HCT116 (cell line): ENCODE results near the gene TTC39C. TPM values are rescaled to one million over a fixed set of nuclear protein-coding genes. Genes with fewer than 3 reads are reported as not detected.

Experiments
- ATAC-seq: fragments of 200-7000 bp; cut with Tn5 transposase; 2 replicates; pipeline ENCODE4 v1.9.1; 2020; ENCODE audit warnings: mild to moderate bottlenecking, moderate library complexity
- BruUV-seq: library from RNA; stranded (reverse); fragments of 400-500 nt; replicated peaks from 2 replicates; lab custom pipeline; 2021; lab: Mats Ljungman, UMichigan
- CTCF ChIA-PET: fragments of 300-600 bp; sonication (Branson Sonifier 250); formaldehyde crosslinking; loops from one replicate; lab custom pipeline; 2021; ENCODE audit warnings: antibody characterized with exemption; lab: Charles Lee
- POLR2A ChIA-PET: fragments of 300-600, 350-600 bp; sonication (Branson Sonifier 250); formaldehyde crosslinking; loops from one replicate; lab custom pipeline; 2021; ENCODE audit warnings: antibody characterized with exemption; lab: Charles Lee
- RAD21 ChIA-PET, 2 experiments: fragments of 300-600 bp; sonication (Branson Sonifier 250); formaldehyde crosslinking; loops; one replicate each; lab custom pipeline; 2023; ENCODE audit warnings: low total read pairs in 2 of 2; ENCODE audit not compliant: uncharacterized antibody in 2 of 2, unreplicated experiment in 2 of 2, low non-redundant PET in 1 of 2; lab: Charles Lee
- DNase-seq: peaks from one replicate; pipeline ENCODE4 v3.0.0-alpha.2; 2010; ENCODE audit warnings: low read depth, low spot score
- H2AFZ ChIP-seq: fragments of 200-600 bp; shearing (Covaris generic), sonication (generic); 2 replicates; pipeline ENCODE4 v1.6.1; 2017; ENCODE audit warnings: low read depth, mixed run types, mixed read lengths, antibody characterized with exemption, low read length; ENCODE audit not compliant: poor library complexity, severe bottlenecking
- H3K27ac ChIP-seq: 2 replicates; pipeline ENCODE4 v1.5.1; 2012; ENCODE audit warnings: low read depth, low read length
- H3K27me3 ChIP-seq: fragments of 200-600 bp; sonication (generic); 2 replicates; pipeline ENCODE4 v1.6.1; 2016; ENCODE audit warnings: mixed run types, low read length, mixed read lengths; ENCODE audit not compliant: insufficient read depth
- H3K36me3 ChIP-seq, 2 experiments: fragments of 200-500 bp in 1 of 2; fragments of 200-600 bp in 1 of 2; sonication (Bioruptor generic) in 1 of 2; sonication (generic) in 1 of 2; 2 replicates each; pipeline versions ENCODE4 v1.5.1 to v1.6.1; 2014 to 2016; ENCODE audit warnings: low read length in 2 of 2, inconsistent platforms in 1 of 2, mixed read lengths in 1 of 2, mixed run types in 1 of 2; ENCODE audit not compliant: insufficient read depth in 2 of 2, control insufficient read depth in 1 of 2
- H3K4me1 ChIP-seq, 2 experiments: fragments of 200-600 bp in 1 of 2; sonication (generic) in 1 of 2; 2 replicates each; pipeline versions ENCODE4 v1.5.1 to v1.6.1; 2012 to 2017; ENCODE audit warnings: low read length in 2 of 2, inconsistent platforms in 1 of 2, mild to moderate bottlenecking in 1 of 2, mixed read lengths in 1 of 2, mixed run types in 1 of 2, moderate library complexity in 1 of 2; ENCODE audit not compliant: insufficient read depth in 2 of 2, control insufficient read depth in 1 of 2
- H3K4me2 ChIP-seq: fragments of 200-600 bp; sonication (generic); 2 replicates; pipeline ENCODE4 v1.6.1; 2017; ENCODE audit warnings: mixed run types, low read length, mixed read lengths
- H3K4me3 ChIP-seq, 2 experiments: fragments of 200-600 bp in 1 of 2; sonication (generic) in 1 of 2; replicated peaks in 1 of 2; 2 replicates each; pipeline ENCODE4 v1.5.1; 2011 to 2016; ENCODE audit warnings: low read length in 2 of 2, control low read depth in 1 of 2, low read depth in 1 of 2, mild to moderate bottlenecking in 1 of 2, mixed read lengths in 1 of 2, mixed run types in 1 of 2
- H3K79me2 ChIP-seq: fragments of 200-600 bp; sonication (generic); 2 replicates; pipeline ENCODE4 v1.6.1; 2017; ENCODE audit warnings: mild to moderate bottlenecking, mixed run types, low read length, moderate library complexity, mixed read lengths; ENCODE audit not compliant: insufficient read depth
- H3K9ac ChIP-seq: fragments of 200-600 bp; sonication (generic); 2 replicates; pipeline ENCODE4 v1.6.1; 2016; ENCODE audit warnings: low read length, mixed read lengths
- H3K9me2 ChIP-seq: fragments of 200-600 bp; sonication (generic), shearing (Covaris generic); 2 replicates; pipeline ENCODE4 v1.6.1; 2017; ENCODE audit warnings: mixed run types, mild to moderate bottlenecking, moderate library complexity; ENCODE audit not compliant: insufficient read depth
- H3K9me3 ChIP-seq, 2 experiments: fragments of 200-500 bp in 1 of 2; fragments of 200-600 bp in 1 of 2; sonication (Bioruptor generic) in 1 of 2; sonication (generic) in 1 of 2; 2 replicates each; pipeline ENCODE4 v1.6.1; 2014 to 2017; ENCODE audit warnings: low read length in 2 of 2, mixed read lengths in 2 of 2, inconsistent platforms in 1 of 2, low read depth in 1 of 2, mild to moderate bottlenecking in 1 of 2, mixed run types in 1 of 2, moderate library complexity in 1 of 2; ENCODE audit not compliant: control insufficient read depth in 1 of 2, insufficient read depth in 1 of 2
- H4K20me1 ChIP-seq: fragments of 200-600 bp; sonication (generic), shearing (Covaris generic); 2 replicates; pipeline ENCODE4 v1.6.1; 2017; ENCODE audit warnings: mixed run types, mild to moderate bottlenecking, moderate library complexity; ENCODE audit not compliant: insufficient read depth
- CBX3 ChIP-seq: IDR thresholded peaks from 2 replicates; pipeline ENCODE4 v1.6.1; 2012; ENCODE audit warnings: low read depth
- EZH2phosphoT487 ChIP-seq: fragments of 200-600 bp; IDR thresholded peaks from 2 replicates; pipeline ENCODE4 v1.6.1; 2018; ENCODE audit warnings: antibody characterized with exemption, borderline replicate concordance
- JUND ChIP-seq: IDR thresholded peaks from 2 replicates; pipeline ENCODE4 v1.6.1; 2012
- POLR2AphosphoS5 ChIP-seq: IDR thresholded peaks from 2 replicates; pipeline ENCODE4 v1.6.1; 2011; ENCODE audit warnings: mild to moderate bottlenecking, low read depth, low read length, moderate library complexity
- ZNF274 ChIP-seq: fragments of 200-500 bp; sonication (Bioruptor generic); IDR thresholded peaks from 2 replicates; pipeline ENCODE4 v1.6.1; 2014; ENCODE audit warnings: mild to moderate bottlenecking, low read depth, low read length, inconsistent platforms
- intact Hi-C: fragments of 100-400 bp; cut with micrococcal nuclease; formaldehyde crosslinking; loops from 2 replicates; pipeline ENCODE4 v1.10.0; 2022
- total RNA-seq: library from RNA; stranded (reverse); gene quantifications from one replicate; pipeline ENCODE4 v1.2.1, GENCODE V29; 2021; ENCODE audit not compliant: unreplicated experiment
- TF ChIP-seq, protein P1 (sequence below): IDR thresholded peaks from 2 replicates; pipeline ENCODE4 v1.6.1; 2012; ENCODE audit warnings: low read depth
- TF ChIP-seq, protein P2 (sequence below): IDR thresholded peaks from 2 replicates; pipeline ENCODE4 v1.6.1; 2011; ENCODE audit warnings: mild to moderate bottlenecking, low read length, moderate library complexity; ENCODE audit not compliant: insufficient replicate concordance; ENCODE audit errors: extremely low read depth

Gene TTC39C
- total RNA-seq, 1 experiment from 2014 or later, result 24.8 TPM

DNA sequence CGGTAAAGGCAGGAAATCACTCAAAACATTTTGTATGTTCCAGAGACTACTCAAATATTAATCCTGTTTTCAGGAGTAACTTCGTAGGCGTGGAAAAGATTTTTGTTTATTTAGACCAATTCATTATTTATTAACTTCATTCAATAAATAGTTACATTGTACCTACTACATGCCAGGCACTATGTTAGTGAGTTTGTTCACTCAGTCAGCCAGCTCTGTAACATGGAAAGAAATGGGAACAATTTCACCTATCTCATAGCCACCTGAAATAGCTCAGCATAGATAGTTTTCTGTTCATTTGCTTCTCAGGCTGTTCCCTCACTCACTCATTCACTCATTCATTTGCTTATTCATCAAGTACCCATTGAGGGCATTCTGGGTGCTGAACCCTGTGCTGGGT lies 34.6 kb downstream of the TTC39C start:
- ATAC-seq (no peak), DNase-seq (no peak)
- RAD21 ChIA-PET, result no interaction called here
- Histone ChIP-seq H3K9me2 (no peaks in the 10 kb centered on the region), H3K27me3 (no peaks in the 10 kb centered on the region), H2AFZ (no peak overlapping the region), H3K4me1 (peaks cover 16 to 17% of the 10 kb centered on the region in 2 experiments), H4K20me1 (no peaks in the 10 kb centered on the region), H3K27ac (no peak overlapping the region), H3K9ac (no peak overlapping the region), H3K4me3 (no peak overlapping the region), H3K9me3 (no peaks in the 10 kb centered on the region), H3K36me3 (no peaks in the 10 kb centered on the region), H3K4me2 (no peak overlapping the region), H3K79me2 (peaks cover 11% of the 10 kb centered on the region; the same call in 1 of the 2 replicates)
- POLR2A ChIA-PET, result no interaction called here
- no TSS peak for BruUV-seq
- TF ChIP-seq JUND (no peak), ZNF274 (no peak), EZH2phosphoT487 (no peak), CBX3 (no peak), POLR2AphosphoS5 (no peak)
- TF ChIP-seq, protein P1, sequence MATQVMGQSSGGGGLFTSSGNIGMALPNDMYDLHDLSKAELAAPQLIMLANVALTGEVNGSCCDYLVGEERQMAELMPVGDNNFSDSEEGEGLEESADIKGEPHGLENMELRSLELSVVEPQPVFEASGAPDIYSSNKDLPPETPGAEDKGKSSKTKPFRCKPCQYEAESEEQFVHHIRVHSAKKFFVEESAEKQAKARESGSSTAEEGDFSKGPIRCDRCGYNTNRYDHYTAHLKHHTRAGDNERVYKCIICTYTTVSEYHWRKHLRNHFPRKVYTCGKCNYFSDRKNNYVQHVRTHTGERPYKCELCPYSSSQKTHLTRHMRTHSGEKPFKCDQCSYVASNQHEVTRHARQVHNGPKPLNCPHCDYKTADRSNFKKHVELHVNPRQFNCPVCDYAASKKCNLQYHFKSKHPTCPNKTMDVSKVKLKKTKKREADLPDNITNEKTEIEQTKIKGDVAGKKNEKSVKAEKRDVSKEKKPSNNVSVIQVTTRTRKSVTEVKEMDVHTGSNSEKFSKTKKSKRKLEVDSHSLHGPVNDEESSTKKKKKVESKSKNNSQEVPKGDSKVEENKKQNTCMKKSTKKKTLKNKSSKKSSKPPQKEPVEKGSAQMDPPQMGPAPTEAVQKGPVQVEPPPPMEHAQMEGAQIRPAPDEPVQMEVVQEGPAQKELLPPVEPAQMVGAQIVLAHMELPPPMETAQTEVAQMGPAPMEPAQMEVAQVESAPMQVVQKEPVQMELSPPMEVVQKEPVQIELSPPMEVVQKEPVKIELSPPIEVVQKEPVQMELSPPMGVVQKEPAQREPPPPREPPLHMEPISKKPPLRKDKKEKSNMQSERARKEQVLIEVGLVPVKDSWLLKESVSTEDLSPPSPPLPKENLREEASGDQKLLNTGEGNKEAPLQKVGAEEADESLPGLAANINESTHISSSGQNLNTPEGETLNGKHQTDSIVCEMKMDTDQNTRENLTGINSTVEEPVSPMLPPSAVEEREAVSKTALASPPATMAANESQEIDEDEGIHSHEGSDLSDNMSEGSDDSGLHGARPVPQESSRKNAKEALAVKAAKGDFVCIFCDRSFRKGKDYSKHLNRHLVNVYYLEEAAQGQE, result no peak
- TF ChIP-seq, protein P2, sequence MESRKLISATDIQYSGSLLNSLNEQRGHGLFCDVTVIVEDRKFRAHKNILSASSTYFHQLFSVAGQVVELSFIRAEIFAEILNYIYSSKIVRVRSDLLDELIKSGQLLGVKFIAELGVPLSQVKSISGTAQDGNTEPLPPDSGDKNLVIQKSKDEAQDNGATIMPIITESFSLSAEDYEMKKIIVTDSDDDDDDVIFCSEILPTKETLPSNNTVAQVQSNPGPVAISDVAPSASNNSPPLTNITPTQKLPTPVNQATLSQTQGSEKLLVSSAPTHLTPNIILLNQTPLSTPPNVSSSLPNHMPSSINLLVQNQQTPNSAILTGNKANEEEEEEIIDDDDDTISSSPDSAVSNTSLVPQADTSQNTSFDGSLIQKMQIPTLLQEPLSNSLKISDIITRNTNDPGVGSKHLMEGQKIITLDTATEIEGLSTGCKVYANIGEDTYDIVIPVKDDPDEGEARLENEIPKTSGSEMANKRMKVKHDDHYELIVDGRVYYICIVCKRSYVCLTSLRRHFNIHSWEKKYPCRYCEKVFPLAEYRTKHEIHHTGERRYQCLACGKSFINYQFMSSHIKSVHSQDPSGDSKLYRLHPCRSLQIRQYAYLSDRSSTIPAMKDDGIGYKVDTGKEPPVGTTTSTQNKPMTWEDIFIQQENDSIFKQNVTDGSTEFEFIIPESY, result no peak
- intact Hi-C loops, result no loop called here
- CTCF ChIA-PET, result interaction anchor here (0.6 kb wide), 1 partner anchor 882 kb away, joined by 3 read pairs; no protein-coding TSS in a partner anchor
